K562 treated with DMSO at 1 percent for 48 hours (cell line): ENCODE results near the gene TMA16. TPM values are rescaled to one million over a fixed set of nuclear protein-coding genes. Genes with fewer than 3 reads are reported as not detected.

ENCODE experiments used
- total RNA-seq: library from RNA; unstranded; fragments of 300-600 nt; gene quantifications from 2 replicates; pipeline ENCODE4 v1.2.3, GENCODE V29; 2022; ENCODE audit warnings: low replicate concordance; ENCODE audit errors: extremely low read depth

Gene TMA16
- total RNA-seq = not detected in 2 replicates

GRCh38 chr4:163494360-163495241 lies at the start of gene TMA16:
Gene TMA16, plus strand, starts transcription at chr4:163494690. Its CDS starts 112 bp downstream, at chr4:163494802.

GRCh38 chr4:163473576-163473975 lies 20.9 kb upstream of the TMA16 start, which contains the start of gene TKTL2:
Gene TKTL2, minus strand, starts transcription at chr4:163473754. Its CDS starts 20 bp downstream, at chr4:163473734.

Other genes starting within 250 kb of the TMA16 start
- not detected in 2 replicates for gene NPY1R, start 162.1 kb upstream of the TMA16 start, total RNA-seq
- not detected in 2 replicates for gene NPY5R, start 150.8 kb upstream of the TMA16 start, total RNA-seq
- not detected in 2 replicates for gene TKTL2, start 20.9 kb upstream of the TMA16 start, total RNA-seq